Endothelial cell of umbilical vein (primary cell): Measurements from ENCODE around the gene BANF2. TPM values are rescaled to one million over a fixed set of nuclear protein-coding genes. Genes with fewer than 3 reads are reported as not detected.

Experiments used
- BruUV-seq: library from RNA; stranded (reverse); fragments of 400-500 nt; replicated peaks from 2 replicates; lab custom pipeline; 2021; lab: Mats Ljungman, UMichigan
- CTCF ChIA-PET: fragments of 300-600, 350-600 bp; sonication (Branson Sonifier 250); formaldehyde crosslinking; loops from one replicate; lab custom pipeline; 2021; ENCODE audit warnings: antibody characterized with exemption, inconsistent platforms; lab: Charles Lee
- POLR2A ChIA-PET: fragments of 300-600, 350-600 bp; sonication (Branson Sonifier 250); formaldehyde crosslinking; loops from one replicate; lab custom pipeline; 2021; ENCODE audit warnings: antibody characterized with exemption, inconsistent platforms; lab: Charles Lee
- DNase-seq: peaks from one replicate; pipeline ENCODE4 v3.0.0-alpha.2; 2011; ENCODE audit warnings: low read depth, low spot score
- FAIRE-seq: peaks from 2 replicates; lab custom pipeline; 2011; peaks lifted over from hg19 to GRCh38; lab: Jason Lieb, UNC
- H2AFZ ChIP-seq: 2 replicates; pipeline ENCODE4 v1.6.0; 2012; ENCODE audit warnings: low read depth, low read length, control low read depth, inconsistent platforms
- H3K27ac ChIP-seq: 2 replicates; pipeline ENCODE4 v1.5.1; 2011; ENCODE audit warnings: low read depth, mild to moderate bottlenecking, control low read depth, low read length, moderate library complexity; ENCODE audit not compliant: insufficient read depth
- H3K27me3 ChIP-seq, 2 experiments: 2 replicates each; pipeline versions ENCODE4 v1.6.0 to v1.6.1; 2011; ENCODE audit warnings: low read length in 2 of 2, mixed read lengths in 1 of 2; ENCODE audit not compliant: control insufficient read depth in 2 of 2, insufficient read depth in 2 of 2
- H3K36me3 ChIP-seq, 2 experiments: 2 replicates in 1 of 2; 3 replicates in 1 of 2; pipeline ENCODE4 v1.5.1; 2011; ENCODE audit warnings: low read length in 2 of 2, mild to moderate bottlenecking in 1 of 2, moderate library complexity in 1 of 2; ENCODE audit not compliant: control insufficient read depth in 2 of 2, insufficient read depth in 2 of 2; ENCODE audit errors: extremely low read depth in 1 of 2
- H3K4me1 ChIP-seq: 3 replicates; pipeline ENCODE4 v1.5.1; 2011; ENCODE audit warnings: mild to moderate bottlenecking, low read length; ENCODE audit not compliant: control insufficient read depth, insufficient read depth; ENCODE audit errors: extremely low read depth
- H3K4me2 ChIP-seq: 2 replicates; pipeline ENCODE4 v1.6.1; 2011; ENCODE audit warnings: low read length, control low read depth, mixed read lengths; ENCODE audit not compliant: insufficient read depth
- H3K4me3 ChIP-seq, 3 experiments: fragments of 200-600 bp in 1 of 3; sonication (generic), shearing (Covaris generic) in 1 of 3; replicated peaks in 1 of 3; 2 replicates each; pipeline ENCODE4 v1.5.1; 2011 to 2016; ENCODE audit warnings: control low read depth in 3 of 3, low read length in 3 of 3, mild to moderate bottlenecking in 2 of 3, inconsistent platforms in 1 of 3, low read depth in 1 of 3, moderate library complexity in 1 of 3; ENCODE audit not compliant: insufficient read depth in 1 of 3
- H3K79me2 ChIP-seq: 2 replicates; pipeline ENCODE4 v1.6.0; 2012; ENCODE audit warnings: low read length, inconsistent platforms; ENCODE audit not compliant: control insufficient read depth, insufficient read depth
- H3K9ac ChIP-seq: replicated peaks from 2 replicates; pipeline ENCODE3; 2011; ENCODE audit warnings: low read length, control low read depth; ENCODE audit not compliant: insufficient read depth; ENCODE audit errors: extremely low read depth
- H3K9me1 ChIP-seq: replicated peaks from 3 replicates; pipeline ENCODE4 v1.6.0; 2011; ENCODE audit warnings: mild to moderate bottlenecking, low read length; ENCODE audit not compliant: control insufficient read depth, insufficient read depth; ENCODE audit errors: extremely low read depth
- H3K9me3 ChIP-seq: replicated peaks from 2 replicates; pipeline ENCODE4 v1.5.1; 2012; ENCODE audit warnings: low read length, inconsistent platforms; ENCODE audit not compliant: control insufficient read depth, insufficient read depth
- H4K20me1 ChIP-seq: replicated peaks from 2 replicates; pipeline ENCODE3; 2011; ENCODE audit warnings: mild to moderate bottlenecking, low read length; ENCODE audit not compliant: control insufficient read depth, insufficient read depth; ENCODE audit errors: extremely low read depth
- EZH2 ChIP-seq: IDR thresholded peaks from 2 replicates; pipeline ENCODE4 v1.6.1; 2012; ENCODE audit warnings: borderline replicate concordance, low read depth, mild to moderate bottlenecking, moderate library complexity, low read length, inconsistent platforms; ENCODE audit not compliant: severe bottlenecking
- FOS ChIP-seq: IDR thresholded peaks from 2 replicates; pipeline ENCODE4 v1.6.1; 2011; ENCODE audit warnings: mild to moderate bottlenecking, low read length, moderate library complexity, borderline replicate concordance; ENCODE audit not compliant: insufficient read depth
- GATA2 ChIP-seq: IDR thresholded peaks from 2 replicates; pipeline ENCODE4 v1.7.0; 2011; ENCODE audit warnings: low read depth, mild to moderate bottlenecking, moderate library complexity, mixed read lengths, low read length; ENCODE audit not compliant: insufficient read length, insufficient read depth
- JUN ChIP-seq: IDR thresholded peaks from 2 replicates; pipeline ENCODE4 v1.6.1; 2011; ENCODE audit warnings: borderline replicate concordance, low read depth; ENCODE audit not compliant: insufficient read length, insufficient read depth
- MYC ChIP-seq: IDR thresholded peaks from one replicate; pipeline ENCODE4 v1.6.1; 2011; ENCODE audit warnings: mild to moderate bottlenecking, low read depth, low read length
- POLR2A ChIP-seq: IDR thresholded peaks from 2 replicates; pipeline ENCODE4 v1.6.1; 2012; ENCODE audit warnings: low read depth, mild to moderate bottlenecking, control low read depth, low read length
- POLR2AphosphoS5 ChIP-seq: IDR thresholded peaks from 2 replicates; pipeline ENCODE4 v1.6.1; 2012; ENCODE audit warnings: low read depth, mild to moderate bottlenecking, control low read depth, low read length, moderate library complexity; ENCODE audit not compliant: insufficient read depth
- dilution Hi-C: fragments of 300-500 bp; cut with MboI; formaldehyde crosslinking; loops from one replicate; pipeline ENCODE4 v1.15.0; 2019; ENCODE audit warnings: low sequenced_read_pairs; ENCODE audit not compliant: extremely low pct_ligation_motif_present
- intact Hi-C: fragments of 100-400 bp; cut with micrococcal nuclease; formaldehyde crosslinking; loops from one replicate; pipeline ENCODE4 v1.10.0; 2022
- polyA plus RNA-seq, 4 experiments: library from polyadenylated mRNA; depleted of rRNA in 3 of 4; stranded (reverse) in 3 of 4; unstranded in 1 of 4; fragments of >200 nt; gene quantifications; 2 replicates each; pipeline versions ENCODE4 v1.2.1 to v1.2.3, GENCODE V29; 2011 to 2012; ENCODE audit warnings: missing spikeins in 1 of 4
- total RNA-seq: library from RNA; stranded (reverse); gene quantifications from 2 replicates; pipeline ENCODE4 v1.2.3, GENCODE V29; 2021
- TF ChIP-seq, protein P1 (sequence below): IDR thresholded peaks from 2 replicates; pipeline ENCODE4 v1.6.1; 2011; ENCODE audit not compliant: insufficient read depth, insufficient read length
- TF ChIP-seq, protein P2 (sequence below), 2 donors: IDR thresholded peaks; 1 replicate in 1 of 2; 2 replicates in 1 of 2; pipeline ENCODE4 v1.5.1; 2011; ENCODE audit warnings: low read length in 2 of 2, mild to moderate bottlenecking in 2 of 2, moderate library complexity in 2 of 2, control low read depth in 1 of 2, inconsistent platforms in 1 of 2, low read depth in 1 of 2; ENCODE audit not compliant: insufficient read depth in 1 of 2; ENCODE audit errors: extremely low read depth in 1 of 2

The BANF2 gene
- total and polyA plus RNA-seq, 2 donors (not counting 3 experiments of a cell fraction or from before 2014, with no cell fraction given): not detected

DNA sequence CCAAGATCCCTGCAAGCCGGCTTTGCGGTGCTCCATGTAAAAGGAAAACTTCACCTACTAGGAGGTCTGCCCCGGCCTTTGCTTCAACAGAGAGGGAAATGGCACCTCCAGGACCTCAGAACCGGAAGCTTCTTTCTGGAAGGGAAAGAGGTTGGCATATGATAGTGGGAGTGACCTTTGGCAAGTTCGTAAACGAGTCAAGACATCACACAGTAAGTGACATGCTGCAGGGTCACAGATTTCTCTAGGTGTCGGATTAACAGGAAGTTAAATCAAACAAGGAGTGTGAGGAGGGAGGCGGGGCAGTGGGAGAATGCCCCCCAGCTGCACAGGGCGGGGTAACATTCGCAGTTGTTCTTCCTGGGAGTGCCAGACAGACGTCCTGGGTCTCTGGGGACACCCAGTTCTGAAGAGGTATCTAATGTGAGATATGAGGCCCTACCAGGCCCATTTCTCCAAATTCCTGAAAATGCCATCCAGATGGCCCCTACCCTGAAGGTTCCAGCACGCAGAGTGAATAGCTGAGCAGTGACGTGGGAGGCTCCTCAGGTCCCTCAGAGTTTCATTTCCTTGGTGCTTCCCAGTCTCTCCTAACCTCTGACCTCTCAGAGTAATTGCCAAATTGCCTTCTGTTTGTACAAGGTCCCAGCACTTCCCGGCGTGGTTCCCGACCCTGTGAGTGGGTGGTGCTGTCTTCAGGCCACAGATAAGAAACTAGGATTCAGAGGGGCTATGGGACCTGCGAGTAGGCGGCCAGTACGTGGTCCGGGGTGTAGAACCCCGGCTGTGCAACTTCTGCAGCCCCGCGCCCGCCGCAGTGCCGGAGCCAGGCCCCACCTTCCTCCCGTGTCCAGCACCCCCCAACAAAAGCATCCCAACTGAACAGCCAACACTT lies 19.6 kb upstream of the BANF2 start:
- Histone ChIP-seq H3K4me1 (peaks cover 13% of the 10 kb centered on the region), H3K4me2 (peak overlapping the region; percentile 72), H3K79me2 (peaks cover 52% of the 10 kb centered on the region), H4K20me1 (peaks cover 5% of the 10 kb centered on the region), H3K9me3 (no peaks in the 10 kb centered on the region), H2AFZ (no peak overlapping the region), H3K4me3 (peak overlapping the region; percentile 67 to 90 (median 71)), H3K9me1 (no peaks in the 10 kb centered on the region), H3K9ac (peak overlapping the region; percentile 92), H3K27me3 (peaks cover 12% of the 10 kb centered on the region in 2 experiments), H3K27ac (peak overlapping the region; percentile 63), H3K36me3 (peaks cover 0 to 2% of the 10 kb centered on the region in 2 experiments)
- TF ChIP-seq, protein P1, sequence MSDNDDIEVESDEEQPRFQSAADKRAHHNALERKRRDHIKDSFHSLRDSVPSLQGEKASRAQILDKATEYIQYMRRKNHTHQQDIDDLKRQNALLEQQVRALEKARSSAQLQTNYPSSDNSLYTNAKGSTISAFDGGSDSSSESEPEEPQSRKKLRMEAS: no peak
- TF ChIP-seq GATA2 (no peak), POLR2A (no peak), JUN (no peak), MYC (no peak), POLR2AphosphoS5 (no peak), FOS (no peak), EZH2 (no peak)
- TF ChIP-seq, protein P2, sequence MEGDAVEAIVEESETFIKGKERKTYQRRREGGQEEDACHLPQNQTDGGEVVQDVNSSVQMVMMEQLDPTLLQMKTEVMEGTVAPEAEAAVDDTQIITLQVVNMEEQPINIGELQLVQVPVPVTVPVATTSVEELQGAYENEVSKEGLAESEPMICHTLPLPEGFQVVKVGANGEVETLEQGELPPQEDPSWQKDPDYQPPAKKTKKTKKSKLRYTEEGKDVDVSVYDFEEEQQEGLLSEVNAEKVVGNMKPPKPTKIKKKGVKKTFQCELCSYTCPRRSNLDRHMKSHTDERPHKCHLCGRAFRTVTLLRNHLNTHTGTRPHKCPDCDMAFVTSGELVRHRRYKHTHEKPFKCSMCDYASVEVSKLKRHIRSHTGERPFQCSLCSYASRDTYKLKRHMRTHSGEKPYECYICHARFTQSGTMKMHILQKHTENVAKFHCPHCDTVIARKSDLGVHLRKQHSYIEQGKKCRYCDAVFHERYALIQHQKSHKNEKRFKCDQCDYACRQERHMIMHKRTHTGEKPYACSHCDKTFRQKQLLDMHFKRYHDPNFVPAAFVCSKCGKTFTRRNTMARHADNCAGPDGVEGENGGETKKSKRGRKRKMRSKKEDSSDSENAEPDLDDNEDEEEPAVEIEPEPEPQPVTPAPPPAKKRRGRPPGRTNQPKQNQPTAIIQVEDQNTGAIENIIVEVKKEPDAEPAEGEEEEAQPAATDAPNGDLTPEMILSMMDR (IDR thresholded peaks at IDR 0.05; ENCODE audit: extremely low read depth in 1 of 2, insufficient read depth in 1 of 2, low read depth in 1 of 2, low read length in 2 of 2): no peak
- peak; percentile 46 for DNase-seq
- BruUV-seq: TSS peak; percentile 14
- dilution Hi-C loops: no loop called here
- ChIA-PET CTCF (interaction anchor here (0.6 to 6.2 kb wide), 12 partner anchors 14 to 287 kb away, joined by 3 to 110 read pairs (median 5); partner anchors contain the start of gene BFSP1), POLR2A (interaction anchor here (2.9 kb wide), 1 partner anchor 216 kb away, joined by 20 read pairs; no protein-coding TSS in a partner anchor)
- FAIRE-seq: peak; percentile 61
- intact Hi-C loops: loop anchor here (1.0 to 5.0 kb wide), 3 partner anchors 14 to 607 kb away; partner anchors contain the start of gene ZNF133
